ENCODE results near the gene CLIP2.
"Not testable (repeated sequence)": the region's sequence is repeated elsewhere in the genome, so short reads cannot be mapped to it uniquely, and the experiment has no call there.

DNA sequence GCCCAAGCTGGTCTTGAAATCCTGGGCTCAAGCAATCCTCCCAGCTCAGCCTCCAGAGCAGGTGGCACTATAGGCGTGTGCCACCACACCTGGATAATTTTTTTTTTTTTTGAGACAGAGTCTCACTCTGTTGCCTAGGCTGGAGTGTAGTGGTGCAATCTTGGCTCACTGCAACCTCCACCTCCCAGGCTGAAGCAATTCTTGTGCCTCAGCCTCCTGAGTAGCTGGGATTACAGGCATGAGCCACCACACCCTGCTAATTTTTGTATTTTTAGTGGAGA is 148.0 kb downstream of the CLIP2 start:
- TF ChIP-seq SP1 (IDR thresholded peaks at IDR 0.05); LEF1 (IDR thresholded peaks at IDR 0.05; ENCODE audit: borderline replicate concordance); TARDBP (IDR thresholded peaks at IDR 0.05); ELF4 (IDR thresholded peaks at IDR 0.05); ZNF384 (IDR thresholded peaks at IDR 0.05): not testable (repeated sequence)

All from HEK293T (cell line).